HEK293 (cell line): ENCODE results near the gene TSPAN2.

Experiments used
- ZNF157 ChIP-seq: fragments of 450-650 bp; formaldehyde crosslinking; IDR thresholded peaks from 2 replicates; pipeline ENCODE4 v1.5.1; 2016; ENCODE audit warnings: missing biosample characterization, missing genetic modification characterization
- TF ChIP-seq, protein P1 (sequence below): fragments of 450-650 bp; formaldehyde crosslinking; IDR thresholded peaks from 2 replicates; pipeline ENCODE4 v1.5.1; 2016; ENCODE audit warnings: missing biosample characterization, missing genetic modification characterization

DNA sequence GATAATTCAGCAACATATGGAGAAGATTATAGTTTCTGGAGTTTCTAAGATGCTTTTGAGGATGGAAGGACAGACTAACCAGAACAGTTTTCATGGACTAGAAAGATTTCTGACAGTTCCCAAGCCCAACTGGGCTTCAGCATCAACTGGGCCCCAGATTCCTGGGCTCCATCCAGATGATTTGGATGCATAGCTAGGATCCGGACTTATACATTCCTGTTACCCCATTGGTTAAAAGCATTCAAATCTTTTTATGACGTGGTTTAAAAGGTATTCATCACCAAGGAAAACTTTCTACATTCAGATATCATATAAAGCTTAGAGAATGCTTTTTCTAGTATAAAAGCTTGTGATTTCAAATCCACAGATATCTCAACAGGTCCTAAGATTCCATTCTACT lies 30.0 kb downstream of the TSPAN2 start:
- no peak for TF ChIP-seq ZNF157 (tag by site-specific recombination)
- TF ChIP-seq, protein P1, sequence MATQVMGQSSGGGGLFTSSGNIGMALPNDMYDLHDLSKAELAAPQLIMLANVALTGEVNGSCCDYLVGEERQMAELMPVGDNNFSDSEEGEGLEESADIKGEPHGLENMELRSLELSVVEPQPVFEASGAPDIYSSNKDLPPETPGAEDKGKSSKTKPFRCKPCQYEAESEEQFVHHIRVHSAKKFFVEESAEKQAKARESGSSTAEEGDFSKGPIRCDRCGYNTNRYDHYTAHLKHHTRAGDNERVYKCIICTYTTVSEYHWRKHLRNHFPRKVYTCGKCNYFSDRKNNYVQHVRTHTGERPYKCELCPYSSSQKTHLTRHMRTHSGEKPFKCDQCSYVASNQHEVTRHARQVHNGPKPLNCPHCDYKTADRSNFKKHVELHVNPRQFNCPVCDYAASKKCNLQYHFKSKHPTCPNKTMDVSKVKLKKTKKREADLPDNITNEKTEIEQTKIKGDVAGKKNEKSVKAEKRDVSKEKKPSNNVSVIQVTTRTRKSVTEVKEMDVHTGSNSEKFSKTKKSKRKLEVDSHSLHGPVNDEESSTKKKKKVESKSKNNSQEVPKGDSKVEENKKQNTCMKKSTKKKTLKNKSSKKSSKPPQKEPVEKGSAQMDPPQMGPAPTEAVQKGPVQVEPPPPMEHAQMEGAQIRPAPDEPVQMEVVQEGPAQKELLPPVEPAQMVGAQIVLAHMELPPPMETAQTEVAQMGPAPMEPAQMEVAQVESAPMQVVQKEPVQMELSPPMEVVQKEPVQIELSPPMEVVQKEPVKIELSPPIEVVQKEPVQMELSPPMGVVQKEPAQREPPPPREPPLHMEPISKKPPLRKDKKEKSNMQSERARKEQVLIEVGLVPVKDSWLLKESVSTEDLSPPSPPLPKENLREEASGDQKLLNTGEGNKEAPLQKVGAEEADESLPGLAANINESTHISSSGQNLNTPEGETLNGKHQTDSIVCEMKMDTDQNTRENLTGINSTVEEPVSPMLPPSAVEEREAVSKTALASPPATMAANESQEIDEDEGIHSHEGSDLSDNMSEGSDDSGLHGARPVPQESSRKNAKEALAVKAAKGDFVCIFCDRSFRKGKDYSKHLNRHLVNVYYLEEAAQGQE (tag by site-specific recombination): no peak
